GM18505 (cell line): ENCODE data around the gene STPG3.

Experiments
- ATAC-seq: cut with Tn5 transposase; IDR thresholded peaks from one replicate; pipeline ENCODE4 v1.9.1; 2021; ENCODE audit not compliant: unreplicated experiment
- POLR2A ChIP-seq: IDR thresholded peaks from 4 replicates; pipeline ENCODE4 v1.6.1; 2011; ENCODE audit warnings: borderline replicate concordance; ENCODE audit not compliant: insufficient read depth, insufficient read length; ENCODE audit errors: extremely low read depth

STPG3 gene

DNA sequence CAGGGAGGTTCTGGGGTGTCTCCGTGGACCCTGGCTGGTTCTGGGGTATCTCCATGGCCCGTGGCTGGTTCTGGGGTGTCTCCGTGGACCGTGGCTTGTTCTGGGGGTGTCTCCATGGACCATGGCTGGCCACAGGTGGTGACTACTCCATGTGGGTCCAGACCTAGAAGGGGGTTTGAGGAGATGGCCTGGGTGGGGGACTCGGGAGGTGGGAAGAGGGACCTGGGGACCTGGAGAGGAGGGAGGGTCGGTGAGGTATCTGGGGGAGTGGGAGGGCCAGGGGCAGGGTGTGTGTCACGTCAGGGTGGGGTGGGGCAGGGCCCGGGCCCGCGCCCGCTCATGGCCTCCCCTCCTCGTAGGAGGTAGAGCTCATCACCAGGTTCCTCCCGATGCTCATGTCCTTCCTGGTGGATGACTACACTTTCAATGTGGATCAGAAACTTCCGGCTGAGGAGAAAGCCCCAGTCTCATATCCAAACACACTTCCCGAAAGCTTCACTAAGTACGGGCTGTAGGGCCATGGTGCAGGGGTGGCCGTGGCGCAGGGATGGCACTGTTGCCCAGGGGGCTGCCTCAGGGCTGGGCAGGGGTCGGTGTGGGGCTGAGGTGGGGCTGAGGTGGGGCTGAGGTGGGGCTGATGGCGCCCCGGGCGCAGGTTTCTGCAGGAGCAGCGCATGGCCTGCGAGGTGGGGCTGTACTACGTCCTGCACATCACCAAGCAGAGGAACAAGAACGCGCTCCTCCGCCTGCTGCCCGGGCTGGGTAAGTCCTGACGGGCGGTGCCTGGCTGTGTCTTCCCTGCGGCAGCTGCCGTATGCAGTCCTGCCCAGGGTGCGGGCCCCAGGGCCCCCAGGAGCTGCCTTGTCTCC, 15.7 kb downstream of the STPG3 start:
- ATAC-seq = no peak
- TF ChIP-seq POLR2A = no peak

DNA sequence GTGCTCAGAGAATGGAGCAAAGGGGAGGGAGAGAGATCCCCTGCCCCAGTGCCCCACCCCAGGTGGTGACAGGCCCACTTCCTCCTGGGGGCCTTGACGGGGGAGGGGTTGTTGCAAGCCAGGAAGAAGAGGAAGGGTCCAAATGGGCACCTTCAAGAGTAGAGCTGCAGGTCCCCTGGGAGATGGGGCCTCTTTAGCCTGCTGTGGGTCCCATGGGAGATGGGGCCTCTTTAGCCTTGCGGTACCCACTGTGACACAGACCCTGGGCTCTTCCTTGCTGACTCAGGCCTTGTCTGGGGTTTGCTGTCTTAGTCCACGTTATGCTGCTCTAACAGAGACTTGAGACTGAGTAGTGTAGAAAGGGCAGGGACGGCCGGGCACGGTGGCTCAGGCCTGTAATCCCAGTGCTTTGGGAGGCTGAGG, 16.9 kb downstream of the STPG3 start:
- peak; percentile 17 for TF ChIP-seq POLR2A
- ATAC-seq = no peak

DNA sequence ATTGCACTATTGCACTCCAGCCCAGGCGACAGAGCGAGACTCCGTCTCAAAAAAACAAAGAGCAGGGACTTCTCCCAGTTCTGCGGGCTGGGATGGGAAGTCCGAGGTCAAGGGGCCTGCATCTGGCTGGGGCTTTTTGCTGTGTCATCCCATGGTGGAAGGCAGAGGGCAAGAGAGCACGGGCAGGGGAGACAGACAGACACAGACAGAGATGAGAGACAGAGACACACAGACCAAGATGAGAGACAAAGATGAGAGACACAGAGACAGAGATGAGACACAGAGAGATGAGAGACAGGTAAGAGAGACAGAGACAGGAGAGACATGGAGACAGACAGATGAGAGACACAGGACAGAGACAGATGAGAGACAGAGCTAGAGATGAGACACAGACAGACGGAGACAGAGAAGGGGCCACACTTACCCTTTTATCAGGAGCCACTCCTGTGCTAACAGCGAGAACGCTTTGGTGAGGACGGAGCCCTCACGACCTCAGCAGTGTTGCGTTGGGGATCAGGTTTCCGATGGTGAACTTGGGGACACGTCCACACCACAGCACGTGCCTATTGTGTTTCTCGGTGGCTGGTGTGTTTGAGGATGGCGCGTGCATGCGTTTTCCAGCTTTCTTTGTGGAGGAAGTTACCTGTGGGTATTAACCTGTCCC, 17.6 kb downstream of the STPG3 start:
- TF ChIP-seq POLR2A = no peak

DNA sequence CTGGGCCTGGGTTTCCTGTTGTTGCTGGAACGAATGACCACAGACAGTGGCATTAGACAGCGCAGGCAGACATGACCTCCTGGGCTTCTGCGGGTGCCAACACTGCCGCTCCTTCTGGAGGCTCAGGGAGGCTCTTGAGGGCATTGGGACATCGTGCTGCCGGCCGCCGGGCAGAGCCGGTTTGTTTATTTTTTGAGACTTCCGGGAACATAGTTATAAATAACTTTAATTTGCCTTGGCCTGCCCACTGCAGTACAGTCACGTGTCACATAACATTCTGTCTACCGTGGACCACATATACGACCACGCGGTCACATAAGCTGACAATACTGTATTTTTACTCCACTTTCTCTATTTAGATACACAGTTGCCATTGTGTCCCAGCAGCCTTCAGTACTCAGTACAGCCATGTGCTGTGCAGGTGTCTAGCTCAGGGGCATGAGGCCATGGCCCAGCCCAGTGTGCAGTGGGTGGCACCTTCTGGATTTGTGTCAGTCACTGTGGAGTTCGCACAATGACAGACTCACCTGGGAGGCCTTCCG, 18.2 kb downstream of the STPG3 start:
- ATAC-seq = no peak
- TF ChIP-seq POLR2A = peak; percentile 48

More for the DNA sequence above, 17.6 kb downstream of the STPG3 start:
- ATAC-seq = no peak

DNA sequence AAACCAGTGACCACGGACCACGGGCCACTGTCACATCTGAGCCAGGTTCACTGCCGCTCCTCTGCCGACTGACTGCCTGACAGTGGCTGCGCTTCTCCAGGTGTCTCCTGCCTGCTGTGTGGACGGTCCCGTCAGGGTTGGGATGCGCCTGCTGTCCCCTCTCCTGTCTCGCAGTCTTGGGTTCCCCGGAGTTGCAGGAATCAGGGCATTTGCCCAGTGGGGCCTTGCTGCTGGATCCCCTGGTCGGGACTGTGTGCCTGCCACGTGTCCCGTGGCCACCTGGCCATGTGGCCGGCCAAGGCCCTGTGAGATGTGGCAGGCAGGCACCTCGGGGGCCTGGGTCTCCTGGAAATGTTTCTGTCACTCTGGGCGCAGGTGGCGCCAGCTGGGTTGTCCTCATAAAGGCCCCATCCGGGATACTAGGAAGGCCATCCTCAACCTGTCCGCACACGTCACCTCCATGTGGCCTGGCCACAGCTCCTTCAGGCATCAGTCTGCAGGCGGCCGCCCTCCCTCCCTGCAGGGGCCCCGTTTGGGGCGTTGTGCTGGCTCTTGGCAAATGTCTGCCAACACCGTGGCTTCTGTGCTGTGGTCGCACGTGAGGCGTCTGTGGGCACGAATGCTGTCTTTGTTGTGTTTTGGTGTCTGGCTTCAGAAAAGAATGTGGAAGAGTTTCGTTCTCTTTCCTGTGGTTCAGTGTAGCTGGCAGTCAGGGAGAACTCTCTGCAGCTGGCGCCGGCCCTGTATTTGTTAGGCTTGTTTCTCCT, 20.0 kb downstream of the STPG3 start:
- TF ChIP-seq POLR2A = no peak
- ATAC-seq = no peak

DNA sequence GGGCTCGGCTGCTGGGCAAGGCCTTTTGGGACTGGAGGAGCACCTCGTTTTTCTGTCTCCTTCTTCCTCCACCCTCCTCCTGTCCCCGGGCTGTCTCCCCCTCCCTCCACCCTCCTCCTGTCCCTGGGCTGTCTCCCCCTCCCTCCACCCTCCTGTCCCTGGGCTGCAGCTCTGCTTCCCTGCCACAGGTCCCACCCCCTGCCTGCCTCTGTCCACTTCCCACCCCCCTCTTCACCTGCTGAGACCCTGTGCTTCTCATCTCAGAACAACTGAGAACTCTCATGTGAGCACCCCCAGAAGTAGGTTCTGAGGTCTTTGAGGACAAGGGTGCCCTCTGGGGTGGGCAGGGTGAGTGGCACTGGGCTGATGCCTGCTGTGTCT, 20.6 kb downstream of the STPG3 start:
- ATAC-seq = no peak
- TF ChIP-seq POLR2A = no peak

DNA sequence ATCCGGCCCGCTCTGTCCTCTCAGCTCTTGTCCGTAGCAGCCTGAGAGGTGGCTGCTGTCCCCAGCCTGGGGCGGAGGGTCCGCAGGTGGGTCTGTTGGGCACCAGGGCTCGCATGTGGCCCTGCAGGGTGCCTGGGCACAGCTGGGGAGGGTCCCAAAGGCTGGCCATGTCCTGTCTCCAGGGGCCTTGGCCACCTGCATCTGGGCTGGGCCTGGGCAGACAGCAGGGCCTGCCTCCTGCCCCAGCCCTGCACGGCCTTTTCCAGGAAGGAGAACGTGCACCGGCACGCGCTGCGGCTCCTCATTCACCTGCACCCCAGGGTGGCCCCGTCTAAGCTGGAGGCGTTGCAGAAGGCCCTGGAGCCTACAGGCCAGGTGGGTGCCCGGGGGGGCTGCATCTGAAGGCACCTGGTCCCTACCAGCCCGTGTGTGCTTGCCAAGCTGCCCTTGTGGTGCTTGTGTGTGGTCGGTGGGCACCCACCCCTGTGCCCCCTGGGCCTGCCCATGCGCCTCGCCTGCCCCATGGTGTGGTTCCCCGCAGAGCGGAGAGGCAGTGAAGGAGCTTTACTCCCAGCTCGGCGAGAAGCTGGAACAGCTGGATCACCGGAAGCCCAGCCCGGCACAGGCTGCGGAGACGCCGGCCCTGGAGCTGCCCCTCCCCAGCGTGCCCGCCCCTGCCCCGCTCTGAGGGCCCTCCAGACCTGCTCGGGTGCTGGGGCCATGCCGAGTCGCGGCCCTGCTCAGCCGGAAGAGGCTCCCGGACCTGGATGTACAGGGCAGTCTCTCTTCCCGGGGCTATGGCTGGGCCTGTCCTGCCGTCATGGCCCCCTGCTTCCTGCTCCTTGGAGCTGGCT, 21.4 kb downstream of the STPG3 start:
- no peak for ATAC-seq
- no peak for TF ChIP-seq POLR2A

DNA sequence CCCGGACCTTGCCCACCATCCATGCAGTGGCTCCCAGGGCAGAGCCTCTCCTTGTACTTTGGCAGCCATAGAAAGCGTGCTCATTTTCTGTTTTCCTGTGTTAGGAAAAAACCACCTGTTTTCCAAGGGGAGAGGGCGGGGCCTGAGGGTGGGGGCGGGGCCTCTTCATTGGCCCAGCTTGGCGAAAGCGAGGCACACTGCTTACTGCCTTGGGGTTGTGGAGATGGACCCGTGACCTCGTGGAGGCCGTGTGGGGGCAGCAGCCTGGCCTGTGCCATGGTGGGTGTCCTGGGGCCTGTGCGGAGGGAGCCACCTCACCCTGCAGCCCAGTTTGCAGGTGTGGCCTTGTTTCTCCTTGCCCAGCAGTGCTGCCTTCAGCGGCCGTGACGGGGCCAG, 22.0 kb downstream of the STPG3 start:
- no peak for TF ChIP-seq POLR2A
- no peak for ATAC-seq

DNA sequence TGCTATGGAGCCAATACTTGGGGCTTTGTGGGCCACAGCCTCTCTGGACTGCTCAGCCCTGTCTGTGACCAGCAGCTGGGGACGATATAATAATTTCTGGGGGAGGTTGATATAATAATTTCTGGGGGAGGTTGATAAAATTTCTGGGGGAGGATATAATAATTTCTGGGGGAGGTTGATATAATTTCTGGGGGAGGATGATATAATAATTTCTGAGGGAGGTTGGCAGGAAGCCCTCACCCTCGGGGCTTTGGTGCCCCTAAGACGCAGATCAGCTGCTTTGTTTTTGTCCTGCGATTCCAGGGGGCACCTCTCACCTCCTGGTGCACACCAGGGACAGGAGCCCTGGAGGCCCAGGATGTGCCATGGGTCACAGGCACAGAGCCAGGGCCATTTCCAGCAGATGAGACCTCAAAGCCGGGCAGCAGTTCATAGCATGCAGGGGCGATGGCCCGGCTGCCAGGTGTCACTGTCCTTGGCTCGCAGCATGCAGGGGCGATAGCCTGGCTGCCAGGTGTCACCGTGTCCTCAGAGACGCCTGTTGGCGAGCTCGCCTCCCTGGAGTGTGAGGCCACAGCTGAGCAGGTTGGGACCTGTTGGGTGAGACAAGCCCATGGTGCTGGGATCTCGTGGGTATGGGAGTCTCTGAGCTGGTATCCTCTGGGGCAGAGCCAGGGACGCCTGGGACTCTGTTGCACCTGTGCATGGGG, 22.7 kb downstream of the STPG3 start:
- no peak for ATAC-seq
- TF ChIP-seq POLR2A = no peak

DNA sequence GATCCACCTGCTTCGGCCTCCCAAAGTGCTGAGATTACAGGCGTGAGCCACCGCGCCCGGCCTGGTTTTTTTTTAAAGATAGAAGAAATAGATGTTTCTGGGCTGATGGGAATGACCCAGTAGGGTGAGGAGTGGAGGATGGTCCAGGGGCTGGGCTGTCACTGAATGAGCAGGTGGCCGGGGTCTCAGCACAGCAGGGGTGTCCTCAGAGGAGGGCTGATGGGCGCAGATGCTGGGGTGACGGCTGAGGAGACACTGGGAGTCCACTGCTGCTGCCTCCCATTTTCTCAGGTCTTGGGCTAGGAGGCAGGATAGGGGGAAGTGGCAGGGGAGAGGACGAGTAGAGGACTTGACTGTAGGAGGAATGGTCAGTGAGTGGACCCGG, 24.1 kb downstream of the STPG3 start:
- no peak for TF ChIP-seq POLR2A
- no peak for ATAC-seq

DNA sequence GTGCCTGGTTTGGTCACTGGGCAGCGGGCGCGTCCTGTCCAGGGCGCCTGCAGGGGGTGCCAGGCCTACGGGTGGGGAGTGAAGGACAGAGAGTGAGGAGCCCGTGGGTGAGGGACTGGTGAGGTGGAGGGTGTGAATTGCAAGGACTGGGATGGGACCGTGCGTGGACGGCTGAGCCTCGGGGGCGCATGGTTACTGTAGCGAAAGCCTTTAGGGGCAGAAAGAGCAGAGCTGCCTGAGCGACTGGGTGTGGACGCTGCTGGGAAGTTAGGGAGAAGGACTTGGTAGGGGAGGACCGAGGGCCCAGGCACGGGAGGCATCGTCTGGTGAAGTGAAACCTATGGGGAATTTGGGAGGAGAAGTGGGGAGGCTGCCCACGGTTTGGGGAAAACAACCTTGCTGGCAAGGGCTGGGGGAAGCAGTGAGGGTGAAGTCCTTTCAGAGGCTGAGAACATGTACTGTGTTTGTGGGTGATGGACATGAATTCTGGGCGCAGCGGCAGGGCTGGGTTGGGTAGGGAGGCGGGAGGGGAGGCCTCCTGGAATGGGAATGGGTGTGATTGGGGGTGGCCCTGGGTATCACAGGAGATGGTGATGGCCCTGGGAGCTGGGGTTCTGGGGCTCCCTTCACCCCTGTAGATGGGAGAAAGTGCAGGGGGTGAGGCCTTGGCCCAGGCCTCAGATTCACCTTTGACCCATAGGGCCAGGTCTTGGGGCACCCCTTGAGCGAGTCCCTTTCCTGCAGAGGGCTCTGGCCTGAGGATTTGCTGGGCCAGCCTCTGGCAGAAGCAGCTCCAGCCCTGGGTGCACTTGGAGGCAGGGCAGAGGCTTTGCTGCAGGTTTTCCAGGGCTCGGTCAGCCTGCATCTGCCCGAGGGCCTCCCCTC, 24.7 kb downstream of the STPG3 start:
- TF ChIP-seq POLR2A = no peak
- no peak for ATAC-seq
